Upper lobe of left lung (tissue), 6 donors: ENCODE data around the gene EMSY. TPM values are rescaled to one million over a fixed set of nuclear protein-coding genes. Genes with fewer than 3 reads are reported as not detected.

Source experiments
- ATAC-seq, 2 donors: fragments of 200-7000 bp; cut with Tn5 transposase; one replicate each; pipeline ENCODE4 v1.9.1; 2022; ENCODE audit warnings: mild to moderate bottlenecking in 2 of 2, moderate library complexity in 2 of 2; ENCODE audit not compliant: low FRiP score in 2 of 2
- DNase-seq, 2 donors: peaks; one replicate each; pipeline ENCODE4 v3.0.0-alpha.2; 2019 to 2020
- H3K27ac ChIP-seq, 4 donors: fragments of 200-600 bp; sonication (generic); one replicate each; pipeline ENCODE4 v1.5.1; 2016 to 2019
- H3K27me3 ChIP-seq, 4 donors: fragments of 200-600 bp; sonication (generic); one replicate each; pipeline ENCODE4 v1.5.1; 2017 to 2019
- H3K36me3 ChIP-seq, 4 donors: fragments of 200-600 bp; sonication (generic); one replicate each; pipeline ENCODE4 v1.5.1; 2016 to 2019
- H3K4me1 ChIP-seq, 4 donors: fragments of 200-600 bp; sonication (generic); one replicate each; pipeline ENCODE4 v1.5.1; 2018 to 2019
- H3K4me3 ChIP-seq, 4 donors: fragments of 200-600 bp; sonication (generic); one replicate each; pipeline ENCODE4 v1.5.1; 2017 to 2019; ENCODE audit warnings: mild to moderate bottlenecking in 2 of 4, moderate library complexity in 1 of 4
- H3K9me3 ChIP-seq, 4 donors: fragments of 200-600 bp; sonication (generic); one replicate each; pipeline ENCODE4 v1.5.1; 2018 to 2019
- EP300 ChIP-seq, 4 donors: sonication (generic); formaldehyde crosslinking; IDR thresholded peaks; one replicate each; pipeline ENCODE4 v1.5.1; 2017; ENCODE audit warnings: antibody characterized with exemption in 4 of 4, control low read depth in 2 of 4
- POLR2A ChIP-seq, 4 donors: fragments of 450-650 bp; IDR thresholded peaks; one replicate each; pipeline ENCODE4 v1.5.1; 2016 to 2017; ENCODE audit warnings: antibody characterized with exemption in 4 of 4, mild to moderate bottlenecking in 2 of 4
- POLR2AphosphoS5 ChIP-seq, 2 donors: sonication (generic); formaldehyde crosslinking; IDR thresholded peaks; one replicate each; pipeline ENCODE4 v1.5.1; 2017; ENCODE audit warnings: antibody characterized with exemption in 2 of 2
- WGBS, 2 donors: methylation state at CpG; one replicate each; pipeline ENCODE4 v1.1.5; 2017 to 2018; 5-methylcytosine and 5-hydroxymethylcytosine counted together
- total RNA-seq, 6 donors: library from RNA; depleted of rRNA in 4 of 6; stranded (reverse); fragments of >200 nt in 4 of 6; gene quantifications; one replicate each; pipeline versions ENCODE4 v1.1.0 to v1.2.1, GENCODE V29; 2016 to 2021
- TF ChIP-seq, protein P1 (sequence below), 6 experiments: fragments of 450-650 bp in 4 of 6; fragments of 200-600 bp in 2 of 6; sonication (generic) in 2 of 6; IDR thresholded peaks; one replicate each; pipeline ENCODE4 v1.5.1; 2016 to 2019; ENCODE audit warnings: antibody characterized with exemption in 6 of 6
- donor health status: DM: no; HTN: no; CAD: no; lungs with moderate emphysema.
- donor health status: DM: no; HTN: yes; CAD: no; lungs with severe emphysema.

The EMSY gene
- total RNA-seq, 6 donors from 2014 or later = 14.6 to 66.0 (median 20.9) TPM

DNA sequence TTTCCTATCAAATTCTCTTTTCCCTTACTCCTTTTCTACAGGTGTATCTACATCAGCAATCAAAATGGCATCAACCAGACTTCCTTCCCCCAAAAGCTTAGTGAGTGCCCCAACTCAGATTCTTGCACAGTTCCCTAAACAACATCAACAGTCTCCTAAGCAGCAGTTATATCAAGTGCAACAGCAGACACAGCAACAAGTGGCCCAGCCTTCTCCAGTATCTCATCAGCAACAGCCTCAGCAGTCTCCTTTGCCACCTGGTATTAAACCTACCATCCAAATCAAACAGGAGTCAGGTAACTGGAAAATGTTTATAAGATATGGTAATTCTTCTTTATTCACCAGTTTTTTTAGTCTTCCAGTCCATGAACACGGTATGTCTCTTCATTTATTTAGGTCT, 51.4 kb downstream of the EMSY start:
- TF ChIP-seq POLR2A (IDR thresholded peaks at IDR 0.05) (no peak), POLR2AphosphoS5 (IDR thresholded peaks at IDR 0.05) (no peak), EP300 (IDR thresholded peaks at IDR 0.05) (no peak)
- TF ChIP-seq, protein P1, sequence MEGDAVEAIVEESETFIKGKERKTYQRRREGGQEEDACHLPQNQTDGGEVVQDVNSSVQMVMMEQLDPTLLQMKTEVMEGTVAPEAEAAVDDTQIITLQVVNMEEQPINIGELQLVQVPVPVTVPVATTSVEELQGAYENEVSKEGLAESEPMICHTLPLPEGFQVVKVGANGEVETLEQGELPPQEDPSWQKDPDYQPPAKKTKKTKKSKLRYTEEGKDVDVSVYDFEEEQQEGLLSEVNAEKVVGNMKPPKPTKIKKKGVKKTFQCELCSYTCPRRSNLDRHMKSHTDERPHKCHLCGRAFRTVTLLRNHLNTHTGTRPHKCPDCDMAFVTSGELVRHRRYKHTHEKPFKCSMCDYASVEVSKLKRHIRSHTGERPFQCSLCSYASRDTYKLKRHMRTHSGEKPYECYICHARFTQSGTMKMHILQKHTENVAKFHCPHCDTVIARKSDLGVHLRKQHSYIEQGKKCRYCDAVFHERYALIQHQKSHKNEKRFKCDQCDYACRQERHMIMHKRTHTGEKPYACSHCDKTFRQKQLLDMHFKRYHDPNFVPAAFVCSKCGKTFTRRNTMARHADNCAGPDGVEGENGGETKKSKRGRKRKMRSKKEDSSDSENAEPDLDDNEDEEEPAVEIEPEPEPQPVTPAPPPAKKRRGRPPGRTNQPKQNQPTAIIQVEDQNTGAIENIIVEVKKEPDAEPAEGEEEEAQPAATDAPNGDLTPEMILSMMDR (IDR thresholded peaks at IDR 0.05) = no peak
- Histone ChIP-seq H3K4me1 (no peaks in the 10 kb centered on the region), H3K36me3 (peaks cover 0 to 52% (median 9%) of the 10 kb centered on the region in 4 donors), H3K27ac (no peak overlapping the region), H3K9me3 (peaks cover 0 to 2% (median 0%) of the 10 kb centered on the region in 4 donors), H3K4me3 (no peak overlapping the region), H3K27me3 (no peaks in the 10 kb centered on the region)
- ATAC-seq (no peak), DNase-seq (no peak)
- WGBS, 2 donors = 100% methylated on average over 1 of the region's 1 CpG

DNA sequence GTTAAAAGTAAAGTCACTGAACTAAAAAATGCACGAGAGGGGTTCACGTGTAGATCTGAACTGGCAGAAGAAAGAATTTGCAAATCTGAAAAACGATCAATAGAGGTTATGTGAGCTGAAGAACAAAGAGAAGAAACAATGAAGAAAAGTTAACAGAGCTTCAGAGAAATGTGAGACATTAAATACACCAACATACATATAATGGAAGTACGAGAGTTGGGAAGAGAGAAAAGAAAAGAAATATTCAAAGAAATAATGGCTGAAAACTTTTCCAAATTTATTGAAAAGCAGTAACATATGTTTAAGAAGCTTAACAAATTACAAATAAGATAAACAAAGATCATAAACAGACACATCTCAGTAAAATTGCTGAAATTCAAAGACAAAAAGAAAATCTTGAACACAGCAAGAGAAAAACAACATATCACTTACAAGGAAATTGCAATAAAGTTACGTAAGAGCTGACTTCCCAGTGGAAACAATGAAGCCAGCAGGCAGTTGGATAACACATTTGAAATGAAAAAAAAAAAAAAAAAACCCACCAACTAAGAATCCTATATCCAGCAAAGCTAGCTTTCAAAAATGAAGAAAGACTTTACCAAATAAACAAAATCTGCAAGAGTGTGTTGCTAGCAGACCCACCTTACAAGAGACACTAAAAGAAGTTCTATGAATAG, 56.8 kb downstream of the EMSY start:
- Histone ChIP-seq H3K9me3 (peaks cover 0 to 8% (median 4%) of the 10 kb centered on the region in 4 donors), H3K36me3 (peaks cover 0 to 29% (median 0%) of the 10 kb centered on the region in 4 donors), H3K4me3 (no peak overlapping the region), H3K27ac (no peak overlapping the region), H3K4me1 (no peaks in the 10 kb centered on the region), H3K27me3 (no peaks in the 10 kb centered on the region)
- DNase-seq = no peak
- 97 to 98% methylated on average over 5 of the region's 5 CpGs for WGBS, 2 donors
- TF ChIP-seq, protein P1 (IDR thresholded peaks at IDR 0.05) = no peak
- TF ChIP-seq EP300 (IDR thresholded peaks at IDR 0.05) (no peak), POLR2A (IDR thresholded peaks at IDR 0.05) (no peak), POLR2AphosphoS5 (IDR thresholded peaks at IDR 0.05) (no peak)
- ATAC-seq = no peak

- Histone ChIP-seq H3K27ac (no peak overlapping the region), H3K4me1 (no peaks in the 10 kb centered on the region), H3K36me3 (peaks cover 0 to 10% (median 0%) of the 10 kb centered on the region in 4 donors), H3K4me3 (no peak overlapping the region), H3K27me3 (no peaks in the 10 kb centered on the region), H3K9me3 (no peaks in the 10 kb centered on the region)
- 82 to 94% methylated on average over 2 of the region's 2 CpGs for WGBS, 2 donors
- DNase-seq (no peak), ATAC-seq (no peak)
- TF ChIP-seq POLR2AphosphoS5 (IDR thresholded peaks at IDR 0.05) (no peak), EP300 (IDR thresholded peaks at IDR 0.05) (no peak), POLR2A (IDR thresholded peaks at IDR 0.05) (no peak)
- TF ChIP-seq, protein P1 (IDR thresholded peaks at IDR 0.05) = no peak
Observed at GRCh38 chr11:76506833-76507232, 62.0 kb downstream of the EMSY start.

DNA sequence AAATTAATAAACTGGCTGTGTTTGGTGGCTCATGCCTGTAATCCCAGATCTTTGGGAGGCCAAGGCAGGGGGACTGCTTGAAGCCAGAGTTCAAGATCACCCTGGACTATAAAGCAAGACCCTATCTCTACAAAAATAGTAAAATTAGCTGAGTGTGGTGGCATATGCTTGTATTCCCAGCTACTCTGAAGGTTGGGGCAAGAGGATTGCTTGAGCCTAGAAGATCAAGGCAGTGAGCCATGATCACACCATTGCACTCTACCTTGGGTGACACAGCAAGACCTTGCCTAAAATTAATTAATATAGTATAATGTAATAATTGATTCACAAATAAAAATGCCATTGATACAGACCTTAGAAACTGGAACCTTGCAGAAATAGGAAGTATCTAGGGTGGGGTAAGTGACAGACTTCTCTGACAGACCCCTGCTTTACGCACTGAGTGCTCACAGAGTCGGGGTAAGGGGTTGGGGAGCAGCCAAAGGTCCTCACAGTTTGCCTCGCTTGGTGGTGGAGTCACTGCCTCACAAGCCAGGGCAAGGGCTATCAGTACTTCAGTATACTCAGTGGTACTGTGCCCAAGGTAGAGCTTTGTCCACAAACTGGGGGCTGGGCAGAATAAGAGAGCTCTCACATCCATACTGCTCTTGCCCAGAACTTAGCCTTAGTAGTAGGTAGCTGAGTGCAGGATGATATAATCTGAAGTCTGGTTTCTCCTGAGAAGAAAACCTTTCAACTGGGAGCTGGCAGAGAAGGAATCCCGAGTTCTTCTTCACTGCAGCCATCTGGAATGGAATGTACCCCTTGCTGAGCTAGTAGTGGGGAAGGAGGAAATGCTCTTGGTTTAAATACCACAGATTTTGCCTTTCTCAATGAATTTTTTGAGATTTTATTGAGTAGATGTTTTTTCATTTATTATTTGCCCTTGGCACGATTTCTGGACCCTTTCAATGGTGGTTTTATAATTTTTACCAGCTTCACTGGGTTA, 65.5 kb downstream of the EMSY start:
- Histone ChIP-seq H3K9me3 (no peaks in the 10 kb centered on the region), H3K27me3 (no peaks in the 10 kb centered on the region), H3K36me3 (peaks cover 0 to 11% (median 0%) of the 10 kb centered on the region in 4 donors), H3K27ac (no peak overlapping the region), H3K4me3 (no peak overlapping the region), H3K4me1 (no peaks in the 10 kb centered on the region)
- TF ChIP-seq, protein P1 (IDR thresholded peaks at IDR 0.05) = no peak
- TF ChIP-seq EP300 (IDR thresholded peaks at IDR 0.05) = no peak
- no peak for TF ChIP-seq POLR2A (IDR thresholded peaks at IDR 0.05)
- no peak for TF ChIP-seq POLR2AphosphoS5 (IDR thresholded peaks at IDR 0.05)
- DNase-seq = no peak
- WGBS, 2 donors = 81 to 86% methylated on average over 4 to 5 of the region's 5 CpGs
- no peak for ATAC-seq
